COLO668 (cell line): ENCODE measurements around the gene GALNT13.

Experiments used
- DNase-seq: peaks from one replicate; lab custom pipeline; 2025; ENCODE audit not compliant: unreplicated experiment; lab: John Stamatoyannopoulos, UW

Gene GALNT13

GRCh38 chr2:153944800-153945199 is 73.1 kb downstream of the GALNT13 start:
- DNase-seq, result no peak

- no peak for DNase-seq
Measured at GRCh38 chr2:153946036-153946435, 74.3 kb downstream of the GALNT13 start.

GRCh38 chr2:153953761-153954160 is 82.0 kb downstream of the GALNT13 start:
- DNase-seq, result no peak

GRCh38 chr2:153963256-153963655 is 91.5 kb downstream of the GALNT13 start:
- DNase-seq, result no peak

- DNase-seq, result no peak
Measured at GRCh38 chr2:153967248-153967973, 95.7 kb downstream of the GALNT13 start.

GRCh38 chr2:153971250-153971649 is 99.5 kb downstream of the GALNT13 start:
- DNase-seq, result no peak

GRCh38 chr2:153971855-153972254 is 100.1 kb downstream of the GALNT13 start:
- DNase-seq, result no peak

GRCh38 chr2:153972412-153972811 is 100.7 kb downstream of the GALNT13 start:
- DNase-seq, result no peak

GRCh38 chr2:153986488-153987229 is 114.9 kb downstream of the GALNT13 start:
- no peak for DNase-seq

GRCh38 chr2:153990771-153991170 is 119.0 kb downstream of the GALNT13 start:
- no peak for DNase-seq

GRCh38 chr2:154013514-154013913 is 141.8 kb downstream of the GALNT13 start:
- DNase-seq, result no peak

GRCh38 chr2:154015233-154015632 is 143.5 kb downstream of the GALNT13 start:
- no peak for DNase-seq

GRCh38 chr2:154029504-154029903 is 157.8 kb downstream of the GALNT13 start:
- DNase-seq, result no peak

GRCh38 chr2:154032220-154032619 is 160.5 kb downstream of the GALNT13 start:
- DNase-seq, result no peak

GRCh38 chr2:154046493-154046892 is 174.8 kb downstream of the GALNT13 start:
- no peak for DNase-seq

GRCh38 chr2:154048905-154049304 is 177.2 kb downstream of the GALNT13 start:
- no peak for DNase-seq

GRCh38 chr2:154049561-154049960 is 177.8 kb downstream of the GALNT13 start:
- no peak for DNase-seq

- DNase-seq, result no peak
Measured at GRCh38 chr2:154067124-154067523, 195.4 kb downstream of the GALNT13 start.

- DNase-seq, result no peak
Measured at GRCh38 chr2:154078926-154079325, 207.2 kb downstream of the GALNT13 start.

GRCh38 chr2:154092571-154092970 is 220.8 kb downstream of the GALNT13 start:
- DNase-seq, result no peak

GRCh38 chr2:154093856-154094255 is 222.1 kb downstream of the GALNT13 start:
- DNase-seq, result no peak

GRCh38 chr2:154097833-154098398 is 226.2 kb downstream of the GALNT13 start:
- DNase-seq, result no peak
